T-helper 1 cell (primary cell): Measurements from ENCODE around the gene IFT25.
A peak's percentile ranks its signal among the peaks of the same experiment; 100 is the strongest.

Experiments used
- DNase-seq, 5 donors: peaks; one replicate each; pipeline ENCODE4 v3.0.0-alpha.2; 2012 to 2020

Gene IFT25

GRCh38 chr1:53927376-53927881 lies 18.1 kb downstream of the IFT25 start:
- DNase-seq = no peak

- no peak for DNase-seq
Measured at GRCh38 chr1:53919675-53920066, 25.8 kb downstream of the IFT25 start.

GRCh38 chr1:53918343-53918742 lies 27.2 kb downstream of the IFT25 start:
- DNase-seq = no peak

GRCh38 chr1:53913352-53914033 lies 32.0 kb downstream of the IFT25 start:
- DNase-seq = no peak

- no peak for DNase-seq
Measured at GRCh38 chr1:53911442-53911841, 34.1 kb downstream of the IFT25 start.

- DNase-seq = no peak
Measured at GRCh38 chr1:53909946-53910345, 35.6 kb downstream of the IFT25 start.

GRCh38 chr1:53906121-53906520 lies 39.4 kb downstream of the IFT25 start:
- DNase-seq = no peak

- DNase-seq = no peak
Measured at GRCh38 chr1:53905509-53905908, 40.0 kb downstream of the IFT25 start.

GRCh38 chr1:53902235-53903138 lies 43.0 kb downstream of the IFT25 start:
- DNase-seq = no peak

GRCh38 chr1:53899708-53900107 lies 45.8 kb downstream of the IFT25 start:
- DNase-seq = no peak

- DNase-seq = no peak
Measured at GRCh38 chr1:53899206-53899628, 46.3 kb downstream of the IFT25 start.

GRCh38 chr1:53896635-53897229 lies 48.8 kb downstream of the IFT25 start:
- peak in 1 of 5 donors; percentile 16 for DNase-seq

GRCh38 chr1:53895421-53895820 lies 50.1 kb downstream of the IFT25 start:
- no peak for DNase-seq

GRCh38 chr1:53894644-53895043 lies 50.9 kb downstream of the IFT25 start:
- DNase-seq = no peak

- no peak for DNase-seq
Measured at GRCh38 chr1:53893999-53894636, 51.4 kb downstream of the IFT25 start, which contains the start of gene DIO1. TSS of gene DIO1 (plus strand) at chr1:53894187. CDS start at chr1:53894211, 24 bp downstream.

GRCh38 chr1:53892911-53893310 lies 52.6 kb downstream of the IFT25 start:
- DNase-seq = no peak

- no peak for DNase-seq
Measured at GRCh38 chr1:53891678-53892077, 53.8 kb downstream of the IFT25 start.

- no peak for DNase-seq
Measured at GRCh38 chr1:53891018-53891417, 54.5 kb downstream of the IFT25 start.

- no peak for DNase-seq
Measured at GRCh38 chr1:53890522-53890941, 55.0 kb downstream of the IFT25 start.

- peak; percentile 69 to 94 (median 80) for DNase-seq
Measured at GRCh38 chr1:53889304-53890298, 55.9 kb downstream of the IFT25 start, which contains the start of gene YIPF1. TSS of gene YIPF1 (minus strand) at chr1:53889797. CDS start at chr1:53888937, 860 bp downstream.

- DNase-seq = peak in 1 of 5 donors; percentile 6
Measured at GRCh38 chr1:53888681-53889080, 56.8 kb downstream of the IFT25 start.
